PC-9 (cell line): ENCODE data around the gene ZSCAN1.

Experiments
- CTCF ChIP-seq: fragments of 200-600 bp; sonication (generic); conservative IDR thresholded peaks from 2 replicates; pipeline ENCODE4 v1.6.1; 2017; ENCODE audit warnings: mixed run types, antibody characterized with exemption, mild to moderate bottlenecking, moderate library complexity
- EZH2 ChIP-seq: fragments of 200-600 bp; sonication (generic); IDR thresholded peaks from 2 replicates; pipeline ENCODE4 v1.8.0; 2017; ENCODE audit warnings: antibody characterized with exemption, low read depth

GRCh38 chr19:58067240-58067912 is 33.6 kb downstream of the ZSCAN1 start:
- TF ChIP-seq EZH2 = no peak
- no peak for TF ChIP-seq CTCF
